ENCODE data around the gene ABCG1. TPM values are rescaled to one million over a fixed set of nuclear protein-coding genes. Genes with fewer than 3 reads are reported as not detected.

Gene ABCG1
- total RNA-seq, 1 experiment from 2014 or later: 5.6 TPM

- no peak overlapping the region for H3K4me2 ChIP-seq
- BruUV-seq (replicated peaks): no TSS peak
- ChIA-PET POLR2A (ENCODE audit: unreplicated experiment) (no interaction called here), CTCF (interaction anchor here (0.6 kb wide), 1 partner anchor 108 kb away, joined by 4 read pairs; no protein-coding TSS in a partner anchor)
- no peak overlapping the region for H2AFZ ChIP-seq
- H4K20me1 ChIP-seq (ENCODE audit: insufficient read depth): no peaks in the 10 kb centered on the region
- no peak overlapping the region for H3K4me3 ChIP-seq
- H3K36me3 ChIP-seq (ENCODE audit: low read depth): no peaks in the 10 kb centered on the region
- peaks cover 2% of the 10 kb centered on the region; the same call in 1 of the 2 replicates for H3K4me1 ChIP-seq (replicated peaks; ENCODE audit: insufficient read depth)
- H3K9me2 ChIP-seq (ENCODE audit: insufficient read depth): no peaks in the 10 kb centered on the region
- TF ChIP-seq CTCF (conservative IDR thresholded peaks at IDR 0.05) (no peak), EZH2 (IDR thresholded peaks at IDR 0.05; ENCODE audit: low read depth) (no peak)
- H3K27ac ChIP-seq: no peak overlapping the region
- 0 out of 2 replicates have a peak, but pooled peaks cover 4% of the 10 kb centered on the region for H3F3A ChIP-seq (ENCODE audit: insufficient read depth, low read depth)
- H3K79me2 ChIP-seq (ENCODE audit: low read depth): no peaks in the 10 kb centered on the region
- no peak for DNase-seq
- no peaks in the 10 kb centered on the region for H3K9me3 ChIP-seq (ENCODE audit: insufficient read depth, low read depth)
- intact Hi-C loops (cut with micrococcal nuclease; ENCODE audit: unreplicated experiment): no loop called here
- H3K27me3 ChIP-seq (ENCODE audit: insufficient read depth, low read depth): no peaks in the 10 kb centered on the region
Measured at GRCh38 chr21:42187976-42188653, 30.8 kb upstream of the ABCG1 start.

GRCh38 chr21:42188663-42189062 lies 30.3 kb upstream of the ABCG1 start:
- Histone ChIP-seq H3K9me3 (ENCODE audit: insufficient read depth, low read depth) (no peaks in the 10 kb centered on the region), H3K4me2 (no peak overlapping the region), H3K27me3 (ENCODE audit: insufficient read depth, low read depth) (no peaks in the 10 kb centered on the region), H3F3A (ENCODE audit: insufficient read depth, low read depth) (0 out of 2 replicates have a peak, but pooled peaks cover 9% of the 10 kb centered on the region), H4K20me1 (ENCODE audit: insufficient read depth) (no peaks in the 10 kb centered on the region), H3K36me3 (ENCODE audit: low read depth) (no peaks in the 10 kb centered on the region), H3K9me2 (ENCODE audit: insufficient read depth) (no peaks in the 10 kb centered on the region), H2AFZ (no peak overlapping the region), H3K4me1 (replicated peaks; ENCODE audit: insufficient read depth) (peaks cover 8% of the 10 kb centered on the region), H3K27ac (no peak overlapping the region), H3K79me2 (ENCODE audit: low read depth) (no peaks in the 10 kb centered on the region), H3K4me3 (no peak overlapping the region)
- intact Hi-C loops (cut with micrococcal nuclease; ENCODE audit: unreplicated experiment): no loop called here
- CTCF ChIA-PET: interaction anchor here (0.6 kb wide), 1 partner anchor 108 kb away, joined by 4 read pairs; no protein-coding TSS in a partner anchor
- POLR2A ChIA-PET (ENCODE audit: unreplicated experiment): no interaction called here
- DNase-seq: no peak
- TF ChIP-seq EZH2 (IDR thresholded peaks at IDR 0.05; ENCODE audit: low read depth) (no peak), CTCF (conservative IDR thresholded peaks at IDR 0.05) (no peak)
- BruUV-seq (replicated peaks): no TSS peak

GRCh38 chr21:42189431-42189830 lies 29.5 kb upstream of the ABCG1 start:
- Histone ChIP-seq H3K4me2 (no peak overlapping the region), H3K4me1 (replicated peaks; ENCODE audit: insufficient read depth) (peaks cover 16% of the 10 kb centered on the region), H3K27ac (no peak overlapping the region), H3F3A (ENCODE audit: insufficient read depth, low read depth) (0 out of 2 replicates have a peak, but pooled peaks cover 10% of the 10 kb centered on the region), H4K20me1 (ENCODE audit: insufficient read depth) (no peaks in the 10 kb centered on the region), H3K9me3 (ENCODE audit: insufficient read depth, low read depth) (no peaks in the 10 kb centered on the region), H3K27me3 (ENCODE audit: insufficient read depth, low read depth) (no peaks in the 10 kb centered on the region), H3K36me3 (ENCODE audit: low read depth) (no peaks in the 10 kb centered on the region), H3K79me2 (ENCODE audit: low read depth) (no peaks in the 10 kb centered on the region), H3K4me3 (no peak overlapping the region), H3K9me2 (ENCODE audit: insufficient read depth) (no peaks in the 10 kb centered on the region), H2AFZ (no peak overlapping the region)
- CTCF ChIA-PET: no interaction called here
- DNase-seq: no peak
- TF ChIP-seq CTCF (conservative IDR thresholded peaks at IDR 0.05): no peak
- no peak for TF ChIP-seq EZH2 (IDR thresholded peaks at IDR 0.05; ENCODE audit: low read depth)
- intact Hi-C loops (cut with micrococcal nuclease; ENCODE audit: unreplicated experiment): no loop called here
- BruUV-seq (replicated peaks): no TSS peak
- POLR2A ChIA-PET (ENCODE audit: unreplicated experiment): no interaction called here
